GM23338 (cell line): ENCODE measurements around the gene FBXO17. TPM values are rescaled to one million over a fixed set of nuclear protein-coding genes. Genes with fewer than 3 reads are reported as not detected.

Experiments used
- ATAC-seq: fragments of 200-7000 bp; cut with Tn5 transposase; 3 replicates; pipeline ENCODE4 v1.9.1; 2020
- DNase-seq: peaks from one replicate; pipeline ENCODE4 v3.0.0-alpha.2; 2015; ENCODE audit warnings: low spot score
- H2AFZ ChIP-seq: fragments of 200-600 bp; sonication (generic); 2 replicates; pipeline ENCODE4 v1.8.0; 2016; ENCODE audit warnings: antibody characterized with exemption, mild to moderate bottlenecking, moderate library complexity
- H3F3A ChIP-seq: fragments of 200-600 bp; sonication (generic); replicated peaks from 2 replicates; pipeline ENCODE4 v1.8.0; 2017; ENCODE audit warnings: antibody characterized with exemption, mixed run types, low read depth
- H3K27ac ChIP-seq: fragments of 200-600 bp; sonication (generic); 2 replicates; pipeline ENCODE4 v1.6.1; 2016; ENCODE audit warnings: low read depth
- H3K27me3 ChIP-seq: fragments of 200-600 bp; sonication (generic); 2 replicates; pipeline ENCODE4 v1.8.0; 2016; ENCODE audit warnings: mild to moderate bottlenecking, mixed run types, moderate library complexity; ENCODE audit not compliant: insufficient read depth
- H3K36me3 ChIP-seq: fragments of 200-600 bp; sonication (generic); 2 replicates; pipeline ENCODE4 v1.8.0; 2016; ENCODE audit warnings: mild to moderate bottlenecking; ENCODE audit not compliant: insufficient read depth
- H3K4me1 ChIP-seq: fragments of 200-600 bp; sonication (generic); 2 replicates; pipeline ENCODE4 v1.8.0; 2016; ENCODE audit warnings: mild to moderate bottlenecking, moderate library complexity; ENCODE audit not compliant: insufficient read depth
- H3K4me2 ChIP-seq: fragments of 200-600 bp; sonication (generic); 2 replicates; pipeline ENCODE4 v1.7.1; 2017; ENCODE audit warnings: mixed run types
- H3K4me3 ChIP-seq: fragments of 200-600 bp; sonication (generic); 2 replicates; pipeline ENCODE4 v1.6.1; 2016; ENCODE audit warnings: mixed run types
- H3K79me2 ChIP-seq: fragments of 200-600 bp; sonication (generic); replicated peaks from 2 replicates; pipeline ENCODE4 v1.8.0; 2017; ENCODE audit warnings: mild to moderate bottlenecking; ENCODE audit not compliant: insufficient read depth
- H3K9me2 ChIP-seq: fragments of 200-600 bp; sonication (generic); 2 replicates; pipeline ENCODE4 v1.8.0; 2017; ENCODE audit not compliant: insufficient read depth
- H4K20me1 ChIP-seq: fragments of 200-600 bp; sonication (generic); replicated peaks from 2 replicates; pipeline ENCODE4 v1.8.0; 2017; ENCODE audit warnings: mild to moderate bottlenecking; ENCODE audit not compliant: insufficient read depth
- H3K27ac Mint-ChIP-seq: 2 replicates; pipeline ENCODE4 v1.8.0; 2020; ENCODE audit warnings: inconsistent platforms, mild to moderate bottlenecking, moderate library complexity, mixed read lengths
- H3K27me3 Mint-ChIP-seq: 3 replicates; pipeline ENCODE4 v1.8.0; 2022; ENCODE audit warnings: low read depth, mild to moderate bottlenecking, moderate library complexity, mixed read lengths, inconsistent platforms; ENCODE audit not compliant: insufficient read depth, poor library complexity
- H3K36me3 Mint-ChIP-seq: 3 replicates; pipeline ENCODE4 v1.8.0; 2021; ENCODE audit warnings: low read depth, mild to moderate bottlenecking, inconsistent platforms, moderate library complexity, mixed read lengths
- H3K4me1 Mint-ChIP-seq: 3 replicates; pipeline ENCODE4 v1.8.0; 2020; ENCODE audit warnings: mild to moderate bottlenecking, inconsistent platforms, mixed read lengths
- H3K4me3 Mint-ChIP-seq: 3 replicates; pipeline ENCODE4 v1.8.0; 2021; ENCODE audit warnings: moderate library complexity, mild to moderate bottlenecking, inconsistent platforms, mixed read lengths
- H3K9me3 Mint-ChIP-seq: 3 replicates; pipeline ENCODE4 v1.8.0; 2020; ENCODE audit warnings: moderate library complexity, mild to moderate bottlenecking, inconsistent platforms, mixed read lengths
- CREB1 ChIP-seq: fragments of 250-450 bp; sonication (Bioruptor Pico); IDR thresholded peaks from 2 replicates; pipeline ENCODE4 v1.5.0; 2020; ENCODE audit warnings: low read depth, mild to moderate bottlenecking, moderate library complexity
- CTCF ChIP-seq, 2 experiments: fragments of 200-600 bp in 1 of 2; sonication (generic) in 1 of 2; conservative IDR thresholded peaks; 2 replicates each; pipeline versions ENCODE4 v1.5.1 to v1.6.1; 2016 to 2017; ENCODE audit warnings: antibody characterized with exemption in 2 of 2, low read depth in 2 of 2, mild to moderate bottlenecking in 2 of 2, moderate library complexity in 1 of 2
- EZH2 ChIP-seq: fragments of 200-600 bp; sonication (generic); IDR thresholded peaks from one replicate; pipeline ENCODE4 v1.8.0; 2017; ENCODE audit warnings: antibody characterized with exemption, mild to moderate bottlenecking, low read depth; ENCODE audit not compliant: unreplicated experiment
- EZH2phosphoT487 ChIP-seq: fragments of 200-600 bp; sonication (generic); IDR thresholded peaks from one replicate; pipeline ENCODE4 v1.8.1; 2018; ENCODE audit warnings: antibody characterized with exemption; ENCODE audit not compliant: unreplicated experiment
- JUNB ChIP-seq: IDR thresholded peaks from one replicate; pipeline ENCODE4 v1.6.1; 2016; ENCODE audit warnings: antibody characterized with exemption; ENCODE audit not compliant: unreplicated experiment
- NANOG ChIP-seq: IDR thresholded peaks from 2 replicates; pipeline ENCODE4 v1.6.1; 2016; ENCODE audit warnings: antibody characterized with exemption, borderline replicate concordance
- POLR2AphosphoS5 ChIP-seq: IDR thresholded peaks from 2 replicates; pipeline ENCODE4 v1.6.1; 2016; ENCODE audit warnings: antibody characterized with exemption, low read depth
- REST ChIP-seq: IDR thresholded peaks from one replicate; pipeline ENCODE4 v1.6.1; 2018; ENCODE audit warnings: antibody characterized with exemption; ENCODE audit not compliant: unreplicated experiment
- STAT1 ChIP-seq: IDR thresholded peaks from one replicate; pipeline ENCODE4 v1.6.1; 2016; ENCODE audit warnings: antibody characterized with exemption; ENCODE audit not compliant: unreplicated experiment
- ZNF114 ChIP-seq: fragments of 250-450 bp; sonication (Bioruptor Pico); IDR thresholded peaks from 2 replicates; pipeline ENCODE4 v1.5.0; 2020; ENCODE audit warnings: mild to moderate bottlenecking, moderate library complexity
- ZNF462 ChIP-seq: fragments of 250-450 bp; sonication (Bioruptor Pico); IDR thresholded peaks from 2 replicates; pipeline ENCODE4 v1.5.0; 2020; ENCODE audit warnings: mild to moderate bottlenecking, moderate library complexity
- polyA plus RNA-seq: library from polyadenylated mRNA; unstranded; fragments of >200 nt; fragmentation: Nextera tagmentation; extraction: Ambion mirVana; gene quantifications from 2 replicates; pipeline ENCODE4 v1.2.1, GENCODE V29; 2016
- total RNA-seq: library from RNA; depleted of rRNA; stranded (reverse); fragments of >200 nt; shearing (Covaris generic); gene quantifications from 2 replicates; pipeline ENCODE4 v1.2.3, GENCODE V29; 2014

FBXO17 gene
- total and polyA plus RNA-seq, 2 experiments from 2014 or later = 17.2 to 29.0 TPM

DNA sequence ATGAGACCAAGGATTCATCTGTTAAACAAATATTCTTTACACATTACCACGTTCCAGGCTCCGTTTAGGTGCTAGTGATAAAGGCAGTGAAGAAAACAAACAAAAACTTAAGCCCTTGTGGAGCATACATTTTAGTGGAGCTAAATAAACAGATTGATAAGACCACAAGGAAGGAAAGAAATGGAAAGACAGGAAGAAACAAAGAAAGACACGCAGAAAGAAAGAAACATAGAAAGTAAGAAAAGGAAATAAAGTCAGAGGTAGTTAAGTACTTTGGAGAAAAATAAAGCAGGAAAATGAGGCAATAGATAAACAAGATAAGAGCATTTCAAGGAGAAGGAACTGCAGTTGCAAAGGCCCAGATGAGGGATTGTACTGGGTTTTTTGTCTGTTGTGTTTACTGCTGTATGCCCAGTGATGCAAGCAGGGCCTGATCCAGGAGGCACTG lies 74.8 kb downstream of the FBXO17 start (continued):
- TF ChIP-seq EZH2 (no peak), STAT1 (no peak), NANOG (no peak), POLR2AphosphoS5 (no peak), ZNF462 (CRISPR knock-in tag) (no peak), CREB1 (no peak)

DNA sequence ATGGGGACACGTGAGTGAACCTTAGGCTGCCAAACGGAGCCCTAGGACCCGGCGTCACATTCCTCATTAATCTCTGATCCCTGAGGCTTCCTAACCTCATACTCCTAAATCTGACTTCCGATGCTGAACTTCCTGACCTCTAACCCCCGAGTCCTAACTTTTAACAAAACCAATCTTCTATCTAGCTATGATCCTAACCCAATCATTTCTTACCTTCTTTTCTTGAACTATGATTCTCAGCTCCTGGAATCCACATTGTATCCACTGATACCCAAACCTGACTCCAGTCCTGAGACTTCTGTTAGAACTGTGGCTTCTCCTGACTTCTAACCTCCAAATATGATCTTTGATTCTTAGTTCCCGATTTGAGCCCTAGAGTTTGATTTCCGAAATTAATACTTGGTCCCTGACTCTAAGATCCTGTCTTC lies 75.3 kb downstream of the FBXO17 start:
- no peak for TF ChIP-seq JUNB
- no peak for TF ChIP-seq EZH2phosphoT487
- TF ChIP-seq CREB1 = no peak
- TF ChIP-seq NANOG = no peak
- TF ChIP-seq ZNF114 = no peak
- TF ChIP-seq CTCF (conservative IDR thresholded peaks at IDR 0.05; ENCODE audit: low read depth in 2 of 2) = no peak
- no peak for TF ChIP-seq STAT1
- TF ChIP-seq REST = no peak
- peaks cover 11% of the 10 kb centered on the region for H3K27me3 ChIP-seq
- DNase-seq (no peak), ATAC-seq (peak; percentile 69; the same call in 2 of the 3 replicates)
- peaks cover 23% of the 10 kb centered on the region for H3K79me2 ChIP-seq
- H3K4me1 Mint-ChIP-seq = peaks cover 9% of the 10 kb centered on the region
- peak overlapping the region; percentile 93 for H3K27ac Mint-ChIP-seq
- H3F3A ChIP-seq = no peaks in the 10 kb centered on the region
- H3K27ac ChIP-seq = 0 out of 2 replicates have a peak overlapping the region, but pooled peaks have one; percentile 29
- peak overlapping the region; percentile 87 for H3K4me3 Mint-ChIP-seq
- H3K9me2 ChIP-seq = no peaks in the 10 kb centered on the region
- H3K4me3 ChIP-seq = peak overlapping the region; percentile 68
- peaks cover 14% of the 10 kb centered on the region for H3K4me1 ChIP-seq
- no peaks in the 10 kb centered on the region; the same call in 1 of the 2 replicates for H3K36me3 ChIP-seq
- peaks cover 13% of the 10 kb centered on the region for H3K27me3 Mint-ChIP-seq
- peaks cover 3% of the 10 kb centered on the region; the same call in 2 of the 3 replicates for H3K36me3 Mint-ChIP-seq
- peaks cover 3% of the 10 kb centered on the region; the same call in 2 of the 3 replicates for H3K9me3 Mint-ChIP-seq
- peak overlapping the region; percentile 20; the same call in 1 of the 2 replicates for H2AFZ ChIP-seq
- peak overlapping the region; percentile 79 for H3K4me2 ChIP-seq
- no peaks in the 10 kb centered on the region for H4K20me1 ChIP-seq
